Germinal center (tissue), 1 donor: ENCODE results near the gene RFX8.
"Not testable (repeated sequence)": the region's sequence is repeated elsewhere in the genome, so short reads cannot be mapped to it uniquely, and the experiment has no call there.

ENCODE experiments used
- DNase-seq: peaks from one replicate; pipeline ENCODE4 v3.0.0; 2012; ENCODE audit warnings: mixed read lengths, low spot score

Gene RFX8

DNA sequence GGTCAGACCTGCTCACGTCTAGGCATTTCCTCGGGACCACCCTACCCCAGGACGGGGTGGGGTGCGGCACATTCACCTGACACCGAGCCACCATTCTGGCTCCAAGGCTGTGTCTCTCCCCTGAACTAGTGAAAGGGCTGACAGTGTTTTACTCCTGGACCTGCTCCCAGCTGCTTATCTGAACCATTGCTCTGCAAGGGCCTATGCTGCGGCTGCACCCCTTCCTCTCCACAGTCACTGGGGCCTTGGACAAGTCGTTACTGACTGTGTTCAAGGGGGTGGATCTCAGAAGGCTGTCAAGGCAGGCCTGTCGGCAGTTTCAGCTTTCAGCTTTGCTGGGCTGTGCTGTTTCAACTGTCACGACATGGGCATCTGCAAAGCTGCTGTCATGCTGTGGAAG, 99.3 kb downstream of the RFX8 start:
- DNase-seq = no peak

GRCh38 chr2:101374821-101375561, 99.9 kb downstream of the RFX8 start:
- DNase-seq = no peak

DNA sequence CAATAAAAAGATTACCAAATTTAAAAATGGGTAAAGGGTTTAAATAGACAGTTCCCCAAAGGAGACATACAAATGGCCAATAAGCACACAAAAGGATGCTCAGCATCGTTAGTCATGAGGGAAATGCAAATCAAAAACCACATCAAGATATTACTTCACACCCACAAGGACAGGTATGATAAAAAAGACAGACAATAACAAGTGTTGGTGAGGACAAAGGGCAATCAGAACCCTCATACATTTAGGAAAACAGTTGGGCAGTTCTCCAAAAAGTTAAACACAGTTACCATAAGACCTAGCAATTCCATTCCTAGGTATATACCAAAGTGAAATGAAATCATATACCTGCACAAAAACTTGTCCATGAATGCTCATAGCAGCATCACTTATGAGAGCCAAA, 102.1 kb downstream of the RFX8 start:
- DNase-seq = no peak

GRCh38 chr2:101371636-101372035, 103.3 kb downstream of the RFX8 start:
- DNase-seq = no peak

- no peak for DNase-seq
These were observed 105.8 kb downstream of the RFX8 start for GRCh38 chr2:101369100-101369499.

DNA sequence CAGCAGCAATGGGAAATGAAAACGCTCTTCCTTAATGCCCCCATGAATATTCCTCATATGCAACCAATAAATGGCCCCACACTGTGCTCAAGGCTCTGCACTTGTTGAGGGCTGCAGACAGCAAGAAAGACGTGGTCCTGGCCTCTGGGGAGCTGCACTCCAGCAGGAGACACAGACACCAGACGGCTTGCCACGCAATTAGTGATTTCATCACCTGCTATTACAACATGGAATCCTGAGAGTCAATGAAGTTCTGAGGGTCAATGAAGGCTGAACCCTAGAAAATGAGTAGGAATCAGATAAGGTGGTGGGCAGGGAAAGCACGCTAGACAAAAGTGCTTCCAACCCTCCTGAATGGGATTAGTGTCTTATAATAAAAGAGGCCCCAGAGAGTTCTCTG, 106.5 kb downstream of the RFX8 start:
- DNase-seq = no peak

GRCh38 chr2:101367508-101367907, 107.4 kb downstream of the RFX8 start:
- no peak for DNase-seq

- no peak for DNase-seq
These were observed 110.0 kb downstream of the RFX8 start for GRCh38 chr2:101364878-101365277.

DNA sequence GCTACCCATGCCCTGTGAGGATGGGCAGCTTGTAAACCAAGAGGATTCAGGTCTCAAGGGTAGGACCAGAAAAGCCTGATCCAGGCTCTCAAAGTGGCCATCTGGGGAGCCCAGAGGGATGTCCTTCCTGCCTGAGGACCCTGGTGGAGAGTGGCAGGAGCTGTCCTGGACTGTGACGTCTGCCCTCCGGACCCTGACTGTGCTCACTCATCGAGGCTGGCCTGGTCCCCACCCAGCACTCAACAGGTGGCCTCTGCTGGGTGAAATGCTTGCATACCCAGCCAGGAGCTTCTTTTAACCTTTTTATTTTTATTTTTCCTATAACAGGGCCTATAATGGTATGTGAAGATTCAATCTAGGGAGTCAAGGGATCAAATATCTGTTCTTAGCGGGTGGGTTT, 112.1 kb downstream of the RFX8 start:
- no peak for DNase-seq

GRCh38 chr2:101362316-101362715, 112.6 kb downstream of the RFX8 start:
- no peak for DNase-seq

- DNase-seq = no peak
These were observed 113.4 kb downstream of the RFX8 start for GRCh38 chr2:101361522-101361921.

DNA sequence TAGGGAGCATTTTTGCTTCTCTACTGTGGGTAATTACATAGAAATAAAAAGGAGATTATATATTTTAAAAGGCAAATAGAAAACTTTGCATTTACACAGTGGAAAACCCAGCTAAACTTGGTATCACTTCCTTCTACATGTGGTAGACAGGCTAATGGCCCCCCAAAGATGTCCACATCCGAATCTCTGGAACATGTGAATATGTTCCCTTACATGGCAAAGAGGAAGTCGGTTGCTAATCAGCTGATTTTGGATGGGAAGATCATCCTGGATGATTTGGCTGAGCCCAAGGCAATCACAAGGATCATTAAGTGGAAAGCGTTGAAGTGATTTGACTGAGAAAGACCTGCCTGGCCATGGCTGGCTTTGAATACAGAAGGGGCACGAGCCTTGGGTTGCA, 113.8 kb downstream of the RFX8 start:
- no peak for DNase-seq

DNA sequence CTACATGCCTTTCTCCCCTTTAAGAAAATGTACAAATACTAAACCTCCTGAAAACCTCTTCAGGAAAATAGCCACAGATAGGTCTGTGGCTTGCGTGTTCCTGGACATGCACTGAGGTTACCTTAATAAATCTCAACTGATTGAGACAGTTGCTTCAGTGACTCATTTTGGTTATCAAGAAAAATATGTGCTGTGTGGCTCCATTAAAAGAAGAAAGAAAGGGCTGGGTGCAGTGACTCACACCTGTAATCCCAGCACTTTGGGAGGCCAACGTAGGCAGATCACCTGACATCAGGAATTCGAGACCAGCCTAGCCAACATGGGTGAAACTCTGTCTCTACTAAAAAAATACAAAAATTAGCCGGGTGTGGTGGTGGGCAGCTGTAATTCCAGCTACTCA, 114.7 kb downstream of the RFX8 start:
- no peak for DNase-seq

- DNase-seq = no peak
These were observed 115.4 kb downstream of the RFX8 start for GRCh38 chr2:101359410-101359954.

- no peak for DNase-seq
These were observed 117.5 kb downstream of the RFX8 start for GRCh38 chr2:101357376-101357775.

DNA sequence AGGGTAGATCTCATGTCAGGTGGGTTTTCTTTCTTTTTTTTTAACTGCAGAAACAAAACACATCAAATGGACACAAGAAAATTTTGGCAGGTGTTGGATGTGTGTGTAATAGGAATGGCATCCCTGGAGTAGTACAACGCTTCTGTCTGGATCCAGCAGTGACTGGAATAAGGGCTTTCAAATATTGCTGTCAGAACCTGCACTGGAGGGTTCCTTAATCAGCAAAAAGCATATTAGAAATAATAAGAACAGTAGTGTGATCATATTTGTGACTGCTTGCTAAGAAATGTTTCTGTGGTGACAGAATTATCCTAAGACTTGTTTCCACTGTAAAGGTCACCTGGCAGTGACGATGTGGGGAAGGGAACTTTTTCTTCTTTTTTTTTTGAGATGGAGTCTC, 118.4 kb downstream of the RFX8 start:
- no peak for DNase-seq

GRCh38 chr2:101356055-101356454, 118.9 kb downstream of the RFX8 start:
- no peak for DNase-seq

GRCh38 chr2:101355401-101356054, 119.4 kb downstream of the RFX8 start:
- DNase-seq = no peak

DNA sequence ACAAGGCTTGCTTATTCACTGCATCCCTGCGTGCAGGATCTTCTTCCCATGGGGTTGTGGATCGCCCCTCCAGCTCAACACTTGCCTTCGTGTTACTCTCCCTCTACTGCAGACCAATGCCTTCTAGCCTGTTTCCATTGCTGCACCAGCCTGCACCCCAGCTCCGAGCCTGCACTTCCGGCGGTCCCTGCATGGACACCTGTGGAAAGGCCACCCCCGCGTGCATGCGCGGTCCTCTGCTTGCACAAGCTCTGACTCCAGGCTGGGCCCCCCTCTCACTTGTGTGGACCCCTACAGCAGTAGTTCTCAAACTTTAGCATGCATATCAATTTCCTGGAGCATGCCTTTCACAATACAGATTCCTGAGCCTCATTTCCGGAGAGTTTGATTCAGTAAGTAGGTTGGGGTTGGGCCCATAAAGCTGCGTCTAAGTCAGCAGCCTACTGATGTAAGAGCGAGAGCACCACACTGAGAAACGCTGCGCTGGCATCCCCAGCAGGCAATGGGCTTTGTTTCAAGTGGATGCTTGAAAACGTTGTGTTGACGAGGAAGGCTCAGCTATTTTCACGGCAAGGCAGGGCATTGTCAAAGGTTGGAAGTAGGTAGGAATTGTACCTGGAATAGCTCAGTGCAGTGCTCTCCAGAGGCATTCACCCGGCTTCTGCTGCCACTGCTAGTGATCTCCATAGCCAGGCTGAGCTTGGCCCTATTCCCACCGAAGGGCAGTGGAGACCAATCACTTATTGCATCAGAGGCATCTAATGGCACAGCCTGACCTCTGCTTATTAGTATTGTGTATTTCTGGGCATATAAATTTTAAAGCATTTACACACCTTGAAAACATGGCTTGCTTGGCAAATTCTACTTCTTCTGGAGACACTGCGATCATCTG, 120.2 kb downstream of the RFX8 start:
- DNase-seq = no peak

DNA sequence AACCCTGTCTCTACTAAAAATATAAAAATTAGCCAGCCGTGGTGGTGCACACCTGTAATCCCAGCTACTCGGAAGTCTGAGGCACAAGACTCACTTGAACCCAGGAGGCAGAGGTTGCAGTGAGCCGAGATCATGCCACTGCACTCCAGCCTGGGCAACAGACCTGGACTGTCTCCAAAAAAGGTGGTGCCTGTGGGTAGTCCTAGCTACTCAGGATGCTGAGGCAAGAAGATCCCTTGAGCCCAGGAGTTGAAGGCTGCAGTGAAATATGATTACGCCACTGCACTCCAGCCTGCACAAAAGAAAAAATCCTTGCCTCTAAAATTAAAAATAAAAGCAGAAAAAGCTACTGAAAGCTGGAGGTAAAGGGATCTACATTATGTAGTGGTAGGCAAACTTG, 122.3 kb downstream of the RFX8 start:
- not testable (repeated sequence) for DNase-seq

DNA sequence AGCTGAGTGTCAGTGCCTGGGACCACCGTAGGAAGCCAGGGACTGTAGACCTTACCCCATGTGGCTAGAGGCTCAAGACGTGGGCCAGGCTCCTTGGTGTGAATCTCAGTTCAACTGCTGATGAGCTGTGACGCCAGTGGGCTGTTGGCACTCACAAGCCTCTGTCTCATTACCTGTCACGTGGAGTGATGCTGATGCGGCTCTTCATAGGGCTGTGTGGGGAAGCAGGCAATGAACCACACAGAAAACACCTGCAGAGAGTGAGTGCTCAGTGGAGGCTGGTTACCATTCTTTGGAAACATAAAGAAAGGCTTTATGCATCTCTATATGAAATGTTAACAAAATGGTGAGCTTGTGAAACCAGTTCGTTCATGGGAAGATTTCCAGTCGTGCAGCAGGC, 123.7 kb downstream of the RFX8 start:
- DNase-seq = no peak

DNA sequence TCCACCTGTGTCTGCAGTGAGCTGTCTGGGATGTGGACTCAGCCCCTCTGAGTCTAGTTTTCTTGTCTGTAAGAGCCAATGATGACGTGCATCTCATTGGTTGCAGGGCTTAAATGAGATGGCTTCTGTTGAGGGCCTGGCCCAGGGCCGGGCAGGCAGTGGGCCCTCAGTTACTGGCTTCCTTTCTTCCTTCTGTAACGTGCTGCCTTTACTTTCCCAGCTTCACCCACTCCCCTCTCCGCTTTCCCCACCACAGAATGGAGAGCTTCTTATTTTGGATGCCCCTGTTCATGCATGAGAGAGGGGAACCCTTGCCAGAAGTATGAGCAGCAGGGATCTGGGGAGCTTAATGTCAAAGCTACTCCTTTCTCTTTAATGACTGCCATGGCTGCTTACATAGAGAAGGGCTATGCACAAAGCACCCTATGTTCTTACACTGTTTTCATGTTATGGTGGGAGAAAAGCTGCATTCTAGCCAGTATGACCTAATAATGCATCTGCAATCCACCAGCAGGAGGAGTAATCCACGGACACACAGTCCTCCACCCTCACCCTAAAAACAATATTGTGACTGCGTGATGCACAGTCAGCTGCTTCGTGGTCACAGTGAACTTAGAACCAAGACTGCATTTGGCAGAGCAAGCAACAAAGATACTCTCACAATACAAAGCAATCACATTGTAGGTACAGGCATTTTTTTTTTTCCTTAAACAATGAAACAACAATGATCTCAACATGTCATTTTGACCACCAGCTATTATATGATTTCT, 124.8 kb downstream of the RFX8 start:
- no peak for DNase-seq
